ENCODE data around the gene C1QB.

The C1QB gene

GRCh38 chr1:22619252-22619651 is 33.8 kb upstream of the C1QB start:
- peaks cover 4% of the 10 kb centered on the region; the same call in 1 of the 2 replicates for H3K27me3 ChIP-seq (ENCODE audit: insufficient read depth, low read length)
- no peaks in the 10 kb centered on the region for H3K36me3 ChIP-seq (ENCODE audit: insufficient read depth, low read depth, low read length)
- H3K4me3 ChIP-seq (ENCODE audit: low read length): no peak overlapping the region
- H3K9me3 ChIP-seq (ENCODE audit: insufficient read depth, low read depth, low read length): no peaks in the 10 kb centered on the region
- H3K27ac ChIP-seq (ENCODE audit: low read length): no peak overlapping the region
- no peaks in the 10 kb centered on the region for H3K4me1 ChIP-seq (ENCODE audit: insufficient read depth, low read length)
- no peak overlapping the region for H3K9ac ChIP-seq (ENCODE audit: low read depth, low read length)

- Histone ChIP-seq H3K9me3 (ENCODE audit: insufficient read depth, low read depth, low read length) (no peaks in the 10 kb centered on the region), H3K36me3 (ENCODE audit: insufficient read depth, low read depth, low read length) (no peaks in the 10 kb centered on the region), H3K4me3 (ENCODE audit: low read length) (no peak overlapping the region), H3K27me3 (ENCODE audit: insufficient read depth, low read length) (no peaks in the 10 kb centered on the region; the same call in 1 of the 2 replicates), H3K4me1 (ENCODE audit: insufficient read depth, low read length) (no peaks in the 10 kb centered on the region), H3K9ac (ENCODE audit: low read depth, low read length) (no peak overlapping the region), H3K27ac (ENCODE audit: low read length) (no peak overlapping the region)
Measured at GRCh38 chr1:22619798-22620197, 33.2 kb upstream of the C1QB start.

- H3K27me3 ChIP-seq (ENCODE audit: insufficient read depth, low read length): peaks cover 3% of the 10 kb centered on the region
- peaks cover 4% of the 10 kb centered on the region for H3K4me1 ChIP-seq (ENCODE audit: insufficient read depth, low read length)
- H3K9ac ChIP-seq (ENCODE audit: low read depth, low read length): no peak overlapping the region
- H3K27ac ChIP-seq (ENCODE audit: low read length): no peak overlapping the region
- H3K9me3 ChIP-seq (ENCODE audit: insufficient read depth, low read depth, low read length): no peaks in the 10 kb centered on the region
- no peaks in the 10 kb centered on the region for H3K36me3 ChIP-seq (ENCODE audit: insufficient read depth, low read depth, low read length)
- no peak overlapping the region for H3K4me3 ChIP-seq (ENCODE audit: low read length)
Measured at GRCh38 chr1:22621761-22622160, 31.3 kb upstream of the C1QB start.

GRCh38 chr1:22625262-22625925 is 27.6 kb upstream of the C1QB start:
- no peak overlapping the region for H3K4me3 ChIP-seq (ENCODE audit: low read length)
- no peak overlapping the region for H3K9ac ChIP-seq (ENCODE audit: low read depth, low read length)
- no peaks in the 10 kb centered on the region for H3K9me3 ChIP-seq (ENCODE audit: insufficient read depth, low read depth, low read length)
- peaks cover 21% of the 10 kb centered on the region for H3K4me1 ChIP-seq (ENCODE audit: insufficient read depth, low read length)
- H3K27ac ChIP-seq (ENCODE audit: low read length): no peak overlapping the region
- no peaks in the 10 kb centered on the region for H3K36me3 ChIP-seq (ENCODE audit: insufficient read depth, low read depth, low read length)
- H3K27me3 ChIP-seq (ENCODE audit: insufficient read depth, low read length): peaks cover 8% of the 10 kb centered on the region

- no peak overlapping the region for H3K9ac ChIP-seq (ENCODE audit: low read depth, low read length)
- peaks cover 23% of the 10 kb centered on the region for H3K4me1 ChIP-seq (ENCODE audit: insufficient read depth, low read length)
- H3K27me3 ChIP-seq (ENCODE audit: insufficient read depth, low read length): peaks cover 8% of the 10 kb centered on the region
- no peaks in the 10 kb centered on the region for H3K36me3 ChIP-seq (ENCODE audit: insufficient read depth, low read depth, low read length)
- 0 out of 2 replicates have a peak overlapping the region, but pooled peaks have one; percentile 10 for H3K4me3 ChIP-seq (ENCODE audit: low read length)
- no peaks in the 10 kb centered on the region for H3K9me3 ChIP-seq (ENCODE audit: insufficient read depth, low read depth, low read length)
- H3K27ac ChIP-seq (ENCODE audit: low read length): no peak overlapping the region
Measured at GRCh38 chr1:22626237-22627157, 26.5 kb upstream of the C1QB start.

GRCh38 chr1:22627331-22627730 is 25.7 kb upstream of the C1QB start:
- no peak overlapping the region for H3K27ac ChIP-seq (ENCODE audit: low read length)
- H3K4me3 ChIP-seq (ENCODE audit: low read length): no peak overlapping the region
- H3K9ac ChIP-seq (ENCODE audit: low read depth, low read length): no peak overlapping the region
- peaks cover 8% of the 10 kb centered on the region for H3K27me3 ChIP-seq (ENCODE audit: insufficient read depth, low read length)
- no peaks in the 10 kb centered on the region for H3K36me3 ChIP-seq (ENCODE audit: insufficient read depth, low read depth, low read length)
- H3K9me3 ChIP-seq (ENCODE audit: insufficient read depth, low read depth, low read length): no peaks in the 10 kb centered on the region
- peaks cover 28% of the 10 kb centered on the region for H3K4me1 ChIP-seq (ENCODE audit: insufficient read depth, low read length)

GRCh38 chr1:22628698-22629444 is 24.2 kb upstream of the C1QB start:
- H3K27me3 ChIP-seq (ENCODE audit: insufficient read depth, low read length): peaks cover 8% of the 10 kb centered on the region
- no peak overlapping the region; the same call in 1 of the 2 replicates for H3K9ac ChIP-seq (ENCODE audit: low read depth, low read length)
- no peaks in the 10 kb centered on the region for H3K36me3 ChIP-seq (ENCODE audit: insufficient read depth, low read depth, low read length)
- no peaks in the 10 kb centered on the region for H3K9me3 ChIP-seq (ENCODE audit: insufficient read depth, low read depth, low read length)
- no peak overlapping the region for H3K27ac ChIP-seq (ENCODE audit: low read length)
- no peak overlapping the region for H3K4me3 ChIP-seq (ENCODE audit: low read length)
- peaks cover 28% of the 10 kb centered on the region for H3K4me1 ChIP-seq (ENCODE audit: insufficient read depth, low read length)

GRCh38 chr1:22629886-22630285 is 23.1 kb upstream of the C1QB start:
- H3K4me1 ChIP-seq (ENCODE audit: insufficient read depth, low read length): peaks cover 28% of the 10 kb centered on the region
- H3K9ac ChIP-seq (ENCODE audit: low read depth, low read length): peak overlapping the region; percentile 30; the same call in 1 of the 2 replicates
- peaks cover 8% of the 10 kb centered on the region for H3K27me3 ChIP-seq (ENCODE audit: insufficient read depth, low read length)
- H3K9me3 ChIP-seq (ENCODE audit: insufficient read depth, low read depth, low read length): no peaks in the 10 kb centered on the region; the same call in 1 of the 2 replicates
- no peak overlapping the region for H3K27ac ChIP-seq (ENCODE audit: low read length)
- no peaks in the 10 kb centered on the region for H3K36me3 ChIP-seq (ENCODE audit: insufficient read depth, low read depth, low read length)
- H3K4me3 ChIP-seq (ENCODE audit: low read length): 0 out of 2 replicates have a peak overlapping the region, but pooled peaks have one; percentile 32

GRCh38 chr1:22633697-22634463 is 19.2 kb upstream of the C1QB start:
- Histone ChIP-seq H3K27ac (ENCODE audit: low read length) (no peak overlapping the region), H3K27me3 (ENCODE audit: insufficient read depth, low read length) (no peaks in the 10 kb centered on the region)

GRCh38 chr1:22635436-22635835 is 17.6 kb upstream of the C1QB start:
- Histone ChIP-seq H3K4me3 (ENCODE audit: low read length) (no peak overlapping the region), H3K9me3 (ENCODE audit: insufficient read depth, low read depth, low read length) (no peaks in the 10 kb centered on the region; the same call in 1 of the 2 replicates), H3K27ac (ENCODE audit: low read length) (no peak overlapping the region), H3K4me1 (ENCODE audit: insufficient read depth, low read length) (peaks cover 6% of the 10 kb centered on the region), H3K9ac (ENCODE audit: low read depth, low read length) (no peak overlapping the region), H3K36me3 (ENCODE audit: insufficient read depth, low read depth, low read length) (no peaks in the 10 kb centered on the region), H3K27me3 (ENCODE audit: insufficient read depth, low read length) (no peaks in the 10 kb centered on the region)

More at GRCh38 chr1:22633697-22634463, 19.2 kb upstream of the C1QB start:
- Histone ChIP-seq H3K36me3 (ENCODE audit: insufficient read depth, low read depth, low read length) (no peaks in the 10 kb centered on the region), H3K4me3 (ENCODE audit: low read length) (no peak overlapping the region), H3K9ac (ENCODE audit: low read depth, low read length) (no peak overlapping the region), H3K9me3 (ENCODE audit: insufficient read depth, low read depth, low read length) (no peaks in the 10 kb centered on the region; the same call in 1 of the 2 replicates), H3K4me1 (ENCODE audit: insufficient read depth, low read length) (peaks cover 21% of the 10 kb centered on the region)

- H3K27ac ChIP-seq (ENCODE audit: low read length): no peak within 1 kb of the TSS
- peaks cover 5% of the 10 kb centered on the region for H3K4me1 ChIP-seq (ENCODE audit: insufficient read depth, low read length)
Measured at GRCh38 chr1:22636353-22636752, 16.7 kb upstream of the C1QB start, which contains the start of gene C1QA. Gene C1QA, plus strand, starts transcription at chr1:22636628. Its CDS starts 989 bp downstream, at chr1:22637617.

More at GRCh38 chr1:22636353-22636752, 16.7 kb upstream of the C1QB start, which contains the start of gene C1QA:
- no peak within 1 kb of the TSS for H3K4me3 ChIP-seq (ENCODE audit: low read length)
- H3K9me3 ChIP-seq (ENCODE audit: insufficient read depth, low read depth, low read length): no peaks in the 10 kb centered on the region; the same call in 1 of the 2 replicates
- no peak within 1 kb of the TSS for H3K9ac ChIP-seq (ENCODE audit: low read depth, low read length)
- H3K36me3 ChIP-seq (ENCODE audit: insufficient read depth, low read depth, low read length): no peaks in the 10 kb centered on the region
- H3K27me3 ChIP-seq (ENCODE audit: insufficient read depth, low read length): no peaks in the 10 kb centered on the region

Data from iPS-20b (cell line).